ENCODE results near the gene AOC2. TPM values are rescaled to one million over a fixed set of nuclear protein-coding genes. Genes with fewer than 3 reads are reported as not detected.
"Not testable (repeated sequence)": the region's sequence is repeated elsewhere in the genome, so short reads cannot be mapped to it uniquely, and the experiment has no call there.

The AOC2 gene
- total RNA-seq, 1 experiment from 2014 or later: 1.4 TPM

- no TSS peak for BruUV-seq (replicated peaks)
- H3F3A ChIP-seq (ENCODE audit: low read length, unreplicated experiment): no peaks in the 10 kb centered on the region
- no peak for TF ChIP-seq EZH2phosphoT487 (IDR thresholded peaks at IDR 0.05; ENCODE audit: borderline replicate concordance, low read length)
- no peak for TF ChIP-seq CTCF (conservative IDR thresholded peaks at IDR 0.05; ENCODE audit: low read depth, low read length)
- no peak for TF ChIP-seq EZH2 (IDR thresholded peaks at IDR 0.05; ENCODE audit: low read length, unreplicated experiment)
- no peaks in the 10 kb centered on the region for H3K9me3 ChIP-seq (ENCODE audit: low read length)
- H3K79me2 ChIP-seq (ENCODE audit: low read length): no peaks in the 10 kb centered on the region
- intact Hi-C loops (cut with micrococcal nuclease): no loop called here
- no peak overlapping the region for H3K4me2 ChIP-seq (ENCODE audit: low read length)
- H3K27ac ChIP-seq (ENCODE audit: low read length): no peak overlapping the region
- no peak overlapping the region for H2AFZ ChIP-seq (ENCODE audit: low read length)
- ATAC-seq (no peak), DNase-seq (no peak)
- H4K20me1 ChIP-seq (ENCODE audit: low read length): no peaks in the 10 kb centered on the region
- POLR2A ChIA-PET (ENCODE audit: unreplicated experiment): no interaction called here
- H3K4me1 ChIP-seq (ENCODE audit: insufficient read depth, low read length): no peaks in the 10 kb centered on the region
- no peaks in the 10 kb centered on the region for H3K9me2 ChIP-seq (replicated peaks; ENCODE audit: low read length)
- H3K4me3 ChIP-seq (ENCODE audit: low read length): no peak overlapping the region
- no peaks in the 10 kb centered on the region for H3K36me3 ChIP-seq (ENCODE audit: low read depth, low read length)
- H3K27me3 ChIP-seq (ENCODE audit: low read length): no peaks in the 10 kb centered on the region
- CTCF ChIA-PET: no interaction called here
- no peak overlapping the region for H3K9ac ChIP-seq (ENCODE audit: low read length)
These were observed 37.8 kb downstream of the AOC2 start for GRCh38 chr17:42882166-42882565.

DNA sequence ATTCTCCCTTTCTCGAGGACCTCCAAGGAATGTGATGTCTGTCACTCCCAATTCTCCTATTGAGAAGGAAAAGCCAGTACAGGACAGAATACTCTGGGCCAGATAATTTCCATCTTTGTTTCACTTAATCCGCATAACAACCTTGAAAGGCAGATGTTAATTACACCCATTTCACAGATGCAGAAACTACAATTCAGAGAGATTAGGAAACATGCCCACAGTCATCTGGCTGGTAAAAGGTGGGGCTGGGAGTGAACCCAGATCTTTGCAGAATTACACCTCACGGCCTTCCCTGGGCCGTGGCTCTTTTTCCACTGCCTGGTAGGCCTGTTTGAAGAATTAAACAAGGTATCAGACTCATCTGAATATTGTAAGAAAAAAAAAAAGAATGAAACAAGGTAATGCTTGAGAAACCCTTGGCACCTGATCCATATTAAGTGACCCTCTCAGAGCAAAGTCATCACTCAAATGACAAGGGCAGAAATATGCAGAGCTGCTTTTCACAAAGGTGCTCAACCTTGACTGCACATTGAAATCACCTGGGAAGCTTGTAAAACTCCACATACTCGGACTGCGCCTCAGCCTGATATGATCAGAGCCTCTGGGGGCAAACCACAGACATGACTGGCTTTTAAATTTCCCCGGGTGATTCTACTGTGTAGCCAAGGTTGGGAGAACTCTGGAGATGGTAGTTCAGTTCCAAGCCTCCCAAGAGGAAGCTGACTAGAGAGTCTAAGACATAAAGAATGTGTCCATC lies 39.6 kb downstream of the AOC2 start:
- DNase-seq (peak; percentile 33), ATAC-seq (no peak)
- ChIA-PET CTCF (no interaction called here), POLR2A (ENCODE audit: unreplicated experiment) (no interaction called here)
- Histone ChIP-seq H3K4me3 (ENCODE audit: low read length) (no peak overlapping the region), H3K9ac (ENCODE audit: low read length) (no peak overlapping the region), H3F3A (ENCODE audit: low read length, unreplicated experiment) (no peaks in the 10 kb centered on the region), H3K36me3 (ENCODE audit: low read depth, low read length) (no peaks in the 10 kb centered on the region), H3K9me3 (ENCODE audit: low read length) (no peaks in the 10 kb centered on the region), H3K4me1 (ENCODE audit: insufficient read depth, low read length) (no peaks in the 10 kb centered on the region), H3K79me2 (ENCODE audit: low read length) (no peaks in the 10 kb centered on the region), H3K9me2 (replicated peaks; ENCODE audit: low read length) (no peaks in the 10 kb centered on the region), H2AFZ (ENCODE audit: low read length) (no peak overlapping the region), H3K4me2 (ENCODE audit: low read length) (no peak overlapping the region), H4K20me1 (ENCODE audit: low read length) (no peaks in the 10 kb centered on the region), H3K27ac (ENCODE audit: low read length) (no peak overlapping the region), H3K27me3 (ENCODE audit: low read length) (no peaks in the 10 kb centered on the region)
- BruUV-seq (replicated peaks): no TSS peak
- intact Hi-C loops (cut with micrococcal nuclease): no loop called here
- TF ChIP-seq EZH2 (IDR thresholded peaks at IDR 0.05; ENCODE audit: low read length, unreplicated experiment) (no peak), EZH2phosphoT487 (IDR thresholded peaks at IDR 0.05; ENCODE audit: borderline replicate concordance, low read length) (no peak), CTCF (conservative IDR thresholded peaks at IDR 0.05; ENCODE audit: low read depth, low read length) (no peak)

GRCh38 chr17:42885806-42886205 lies 41.4 kb downstream of the AOC2 start:
- H3K27ac ChIP-seq (ENCODE audit: low read length); H2AFZ ChIP-seq (ENCODE audit: low read length); H4K20me1 ChIP-seq (ENCODE audit: low read length); H3K9me3 ChIP-seq (ENCODE audit: low read length); CTCF ChIA-PET; ATAC-seq; intact Hi-C loops (cut with micrococcal nuclease); H3K79me2 ChIP-seq (ENCODE audit: low read length); H3K4me2 ChIP-seq (ENCODE audit: low read length); H3K9me2 ChIP-seq (replicated peaks; ENCODE audit: low read length); POLR2A ChIA-PET (ENCODE audit: unreplicated experiment); DNase-seq; H3K27me3 ChIP-seq (ENCODE audit: low read length); BruUV-seq (replicated peaks); H3F3A ChIP-seq (ENCODE audit: low read length, unreplicated experiment); H3K36me3 ChIP-seq (ENCODE audit: low read depth, low read length); H3K9ac ChIP-seq (ENCODE audit: low read length); H3K4me3 ChIP-seq (ENCODE audit: low read length); H3K4me1 ChIP-seq (ENCODE audit: insufficient read depth, low read length): not testable (repeated sequence)
